DOHH2 (cell line): ENCODE measurements around the gene WNT8B.

Experiments used
- EZH2phosphoT487 ChIP-seq: fragments of 200-600 bp; sonication (generic); IDR thresholded peaks from 2 replicates; pipeline ENCODE4 v1.6.1; 2017; ENCODE audit warnings: borderline replicate concordance, mild to moderate bottlenecking, antibody characterized with exemption, low read length, moderate library complexity, mixed read lengths
- TF ChIP-seq, protein P1 (sequence below): fragments of 200-600 bp; sonication (generic); IDR thresholded peaks from one replicate; pipeline ENCODE4 v1.5.1; 2014; ENCODE audit warnings: antibody characterized with exemption, mild to moderate bottlenecking, low read depth, low read length; ENCODE audit not compliant: poor library complexity, severe bottlenecking

DNA sequence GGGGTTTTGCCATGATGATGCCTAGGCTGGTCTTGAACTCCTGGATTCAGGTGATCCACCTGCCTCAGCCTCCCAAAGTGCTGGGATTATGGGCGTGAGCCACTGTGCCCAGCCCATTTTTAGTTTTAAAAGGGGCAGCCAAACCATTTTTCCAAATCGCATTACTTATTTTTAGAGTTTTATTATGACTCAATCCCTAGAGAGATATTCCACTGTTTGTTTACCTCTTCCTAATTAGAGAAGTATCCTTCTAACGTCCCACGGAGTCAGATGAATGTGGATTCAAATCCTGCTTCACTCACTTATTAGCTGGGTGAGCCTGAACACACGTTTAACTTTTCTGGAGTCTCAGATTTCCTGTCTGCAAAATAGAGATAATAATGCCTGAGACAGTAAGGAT is 15.2 kb downstream of the WNT8B start:
- TF ChIP-seq, protein P1, sequence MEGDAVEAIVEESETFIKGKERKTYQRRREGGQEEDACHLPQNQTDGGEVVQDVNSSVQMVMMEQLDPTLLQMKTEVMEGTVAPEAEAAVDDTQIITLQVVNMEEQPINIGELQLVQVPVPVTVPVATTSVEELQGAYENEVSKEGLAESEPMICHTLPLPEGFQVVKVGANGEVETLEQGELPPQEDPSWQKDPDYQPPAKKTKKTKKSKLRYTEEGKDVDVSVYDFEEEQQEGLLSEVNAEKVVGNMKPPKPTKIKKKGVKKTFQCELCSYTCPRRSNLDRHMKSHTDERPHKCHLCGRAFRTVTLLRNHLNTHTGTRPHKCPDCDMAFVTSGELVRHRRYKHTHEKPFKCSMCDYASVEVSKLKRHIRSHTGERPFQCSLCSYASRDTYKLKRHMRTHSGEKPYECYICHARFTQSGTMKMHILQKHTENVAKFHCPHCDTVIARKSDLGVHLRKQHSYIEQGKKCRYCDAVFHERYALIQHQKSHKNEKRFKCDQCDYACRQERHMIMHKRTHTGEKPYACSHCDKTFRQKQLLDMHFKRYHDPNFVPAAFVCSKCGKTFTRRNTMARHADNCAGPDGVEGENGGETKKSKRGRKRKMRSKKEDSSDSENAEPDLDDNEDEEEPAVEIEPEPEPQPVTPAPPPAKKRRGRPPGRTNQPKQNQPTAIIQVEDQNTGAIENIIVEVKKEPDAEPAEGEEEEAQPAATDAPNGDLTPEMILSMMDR = no peak
- no peak for TF ChIP-seq EZH2phosphoT487
